Left renal pelvis (tissue), 4 donors: ENCODE results near the gene AK5. TPM values are rescaled to one million over a fixed set of nuclear protein-coding genes. Genes with fewer than 3 reads are reported as not detected.
"Not testable (repeated sequence)": the region's sequence is repeated elsewhere in the genome, so short reads cannot be mapped to it uniquely, and the experiment has no call there.

Experiments used
- DNase-seq, 4 donors: peaks; one replicate each; pipeline ENCODE4 v3.0.0-alpha.2; 2013; ENCODE audit warnings: low read depth in 4 of 4, low spot score in 3 of 4
- polyA plus RNA-seq, 4 donors: library from polyadenylated mRNA; unstranded; fragments of 120-200 nt; gene quantifications; one replicate each; pipeline ENCODE4 v1.2.1, GENCODE V29; 2013; ENCODE audit not compliant: insufficient read length in 4 of 4

Gene AK5
- polyA plus RNA-seq, 4 donors = 3.5 to 5.3 (median 4.9) TPM

DNA sequence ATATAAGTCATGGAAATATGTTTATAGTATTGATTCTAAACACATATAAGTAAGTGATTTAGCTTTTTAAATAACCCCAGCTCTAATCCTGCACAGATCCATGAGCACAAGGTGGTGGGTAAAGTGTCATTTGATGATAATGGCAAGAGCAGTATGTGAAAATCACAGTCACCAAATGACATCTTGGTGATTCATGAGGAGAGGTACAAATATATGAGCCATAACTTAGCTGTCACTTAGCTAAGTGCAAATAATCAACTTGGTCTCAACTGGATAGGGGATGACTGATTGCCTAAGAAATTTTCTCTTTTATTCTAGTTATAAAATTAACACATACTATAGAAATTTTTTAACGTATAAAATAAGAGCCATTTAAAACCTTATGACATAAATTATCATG is 202.5 kb downstream of the AK5 start:
- DNase-seq = no peak

DNA sequence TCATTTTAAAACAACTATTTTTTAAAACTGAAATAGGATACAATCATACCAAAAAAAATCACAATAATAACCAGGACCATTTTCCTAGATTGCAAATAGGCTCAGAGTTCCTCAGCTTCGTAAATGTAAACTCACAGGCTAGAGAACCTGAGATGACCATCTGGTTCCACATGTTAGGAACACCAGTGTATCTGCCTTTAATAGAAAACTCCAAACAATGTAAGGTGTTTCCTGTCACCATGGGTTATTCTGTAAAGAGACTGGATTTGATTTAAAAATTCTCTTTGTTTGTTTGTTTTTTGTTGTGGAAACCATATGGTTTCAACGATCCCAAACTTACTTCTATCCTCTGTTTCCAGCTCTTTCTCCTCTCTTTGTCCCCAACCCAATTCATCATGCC is 203.1 kb downstream of the AK5 start:
- DNase-seq = no peak

DNA sequence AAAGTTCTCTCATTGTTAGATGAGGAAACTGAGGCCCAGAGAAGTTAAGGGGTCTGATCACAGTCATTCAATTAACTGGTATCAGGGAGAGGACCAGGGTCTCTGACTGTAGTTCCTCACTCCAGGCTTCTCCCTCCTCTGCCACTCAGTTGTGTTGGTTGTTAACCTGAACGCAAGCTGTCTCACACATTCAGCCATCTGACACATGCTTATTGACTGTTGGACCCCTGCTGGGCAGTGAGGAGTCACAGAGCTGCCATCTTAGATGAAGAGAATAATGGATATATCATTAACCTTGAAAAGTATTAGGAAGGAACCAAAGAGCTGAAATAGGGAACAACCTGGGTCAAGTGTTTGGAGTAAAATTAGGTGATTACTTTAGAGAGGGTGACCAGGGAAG is 205.8 kb downstream of the AK5 start:
- no peak for DNase-seq

DNA sequence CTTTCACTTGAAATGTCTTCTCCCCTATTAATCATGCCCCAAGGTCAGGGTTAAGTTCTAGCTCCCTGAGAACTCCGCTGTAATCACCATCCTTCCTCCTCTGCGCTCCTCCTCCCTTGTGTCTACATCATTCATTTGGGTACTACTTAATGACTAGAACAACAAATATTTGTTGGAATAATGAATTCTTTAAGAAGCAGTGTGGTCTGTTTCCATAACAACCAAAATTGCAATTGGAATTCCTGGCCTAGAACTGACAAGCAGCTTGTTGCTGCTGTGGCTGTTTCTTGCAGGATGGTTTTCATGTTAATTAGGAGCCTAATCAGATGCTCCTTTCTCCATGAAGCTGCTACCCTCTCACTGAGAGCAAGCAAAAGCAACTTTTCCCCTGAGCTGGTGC is 208.1 kb downstream of the AK5 start:
- peak in 2 of 4 donors; percentile 6 to 12 for DNase-seq

DNA sequence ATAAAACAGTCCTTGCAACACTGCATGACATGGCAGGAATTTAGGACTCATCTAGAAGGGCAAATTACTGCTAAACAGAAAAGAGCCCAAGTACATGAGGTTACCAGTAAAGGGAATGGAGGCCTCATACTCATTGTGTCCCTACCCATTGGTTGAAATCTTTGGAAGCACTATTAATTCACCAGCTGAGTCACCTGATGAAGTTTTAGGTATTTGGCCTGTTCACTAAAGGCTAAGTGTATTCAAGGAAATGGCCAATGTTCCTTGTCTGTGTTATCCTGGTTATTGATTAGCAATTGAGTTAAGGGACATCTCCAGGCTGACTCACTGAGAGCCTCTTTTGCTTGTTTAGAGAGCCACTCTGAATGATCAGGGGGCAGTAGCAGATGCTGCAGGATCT is 212.2 kb downstream of the AK5 start:
- no peak for DNase-seq

DNA sequence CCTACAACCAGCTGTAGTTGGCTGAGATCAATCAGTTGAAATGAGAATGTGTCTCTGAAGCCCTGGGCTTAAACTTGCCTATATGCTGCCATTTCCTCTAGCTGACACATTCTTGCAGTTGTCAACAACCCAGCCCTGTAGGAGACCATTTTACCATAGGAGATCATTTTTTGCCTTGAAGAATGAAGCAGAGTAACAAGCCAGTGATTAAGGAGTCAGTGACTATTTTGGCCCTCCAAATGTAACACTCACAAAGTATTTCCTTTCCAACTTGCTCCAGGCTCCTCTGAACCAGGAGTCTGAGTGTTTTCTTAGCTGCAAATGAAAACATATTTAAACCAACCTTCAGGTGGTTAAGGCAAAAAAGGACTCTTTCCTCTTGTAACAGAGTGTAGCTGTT is 217.1 kb downstream of the AK5 start:
- DNase-seq = no peak

DNA sequence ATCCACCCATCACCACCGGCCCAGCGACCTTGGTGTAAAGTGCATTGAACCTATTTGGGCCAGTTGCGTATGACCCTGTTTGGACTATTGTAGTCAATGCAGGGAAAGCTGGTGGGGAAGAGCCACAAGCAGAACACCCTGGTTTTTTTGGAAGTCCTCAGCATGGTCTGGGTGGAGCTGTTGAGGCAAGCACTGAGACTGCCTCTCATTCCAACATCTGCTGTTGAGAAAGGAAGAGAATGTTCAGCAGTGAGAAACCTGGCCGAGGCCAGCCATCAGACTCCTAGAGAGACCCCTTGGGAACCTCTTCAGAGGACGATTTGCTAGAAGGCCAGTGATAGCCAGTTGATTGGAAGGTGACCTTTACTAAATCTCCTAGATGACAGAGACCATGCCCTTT is 217.6 kb downstream of the AK5 start:
- DNase-seq = no peak

DNA sequence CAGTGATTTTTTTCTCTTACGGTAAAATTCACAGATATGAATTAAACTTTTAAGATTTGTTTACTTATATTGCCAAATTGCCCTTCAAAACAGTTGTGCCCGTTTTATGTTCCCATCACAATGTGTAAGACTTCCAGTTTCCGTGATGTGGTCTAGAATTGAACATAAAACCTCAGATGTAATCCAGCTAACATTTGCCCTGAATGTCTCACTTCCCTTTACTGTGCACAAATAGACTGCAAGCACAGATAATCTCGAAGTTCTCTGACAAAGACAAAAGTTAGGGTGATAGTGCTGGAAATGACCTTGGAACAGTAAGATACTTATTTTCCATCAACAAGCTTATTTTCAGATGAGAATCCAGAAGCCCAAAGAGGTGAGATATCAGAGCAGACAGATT is 223.2 kb downstream of the AK5 start:
- DNase-seq = no peak

DNA sequence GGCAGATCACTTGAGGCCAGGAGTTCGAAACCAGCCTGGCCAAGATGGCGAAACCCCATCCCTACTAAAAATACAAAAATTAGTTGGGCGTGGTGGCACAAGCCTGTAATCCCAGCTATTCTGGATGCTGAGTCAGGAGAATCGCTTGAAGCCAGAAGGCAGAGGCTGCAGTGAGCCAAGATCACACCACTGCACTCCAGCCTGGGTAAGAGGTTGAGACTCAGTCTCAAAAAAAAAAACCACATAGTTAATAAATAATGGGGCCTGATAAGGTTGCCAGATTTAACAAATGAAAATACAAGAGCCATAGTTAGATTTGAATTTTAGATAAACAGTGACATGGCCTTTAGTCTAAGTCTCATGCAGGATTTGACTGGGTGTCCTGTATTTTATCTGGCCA is 225.0 kb downstream of the AK5 start:
- DNase-seq = no peak

DNA sequence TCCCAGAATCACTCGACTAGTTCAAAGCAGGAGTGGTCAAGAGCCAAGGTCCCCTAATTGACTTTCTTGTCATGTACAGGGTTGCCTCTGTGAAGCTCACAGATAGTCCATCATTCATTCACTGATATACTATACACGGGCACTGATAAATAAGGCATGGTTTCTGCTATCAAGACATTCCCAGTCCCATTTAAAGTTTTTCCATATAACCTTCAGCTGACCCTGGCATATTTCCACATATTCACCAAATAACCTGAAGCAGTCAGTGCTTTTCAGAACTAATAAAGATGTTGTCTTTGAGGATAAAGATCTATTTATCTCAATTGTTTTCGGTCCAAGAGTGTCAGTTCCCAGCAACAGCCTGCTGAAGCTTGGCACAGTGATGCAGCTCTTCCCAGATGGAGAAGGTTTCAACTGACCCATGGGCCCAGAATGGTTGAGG is 227.3 kb downstream of the AK5 start:
- no peak for DNase-seq

DNA sequence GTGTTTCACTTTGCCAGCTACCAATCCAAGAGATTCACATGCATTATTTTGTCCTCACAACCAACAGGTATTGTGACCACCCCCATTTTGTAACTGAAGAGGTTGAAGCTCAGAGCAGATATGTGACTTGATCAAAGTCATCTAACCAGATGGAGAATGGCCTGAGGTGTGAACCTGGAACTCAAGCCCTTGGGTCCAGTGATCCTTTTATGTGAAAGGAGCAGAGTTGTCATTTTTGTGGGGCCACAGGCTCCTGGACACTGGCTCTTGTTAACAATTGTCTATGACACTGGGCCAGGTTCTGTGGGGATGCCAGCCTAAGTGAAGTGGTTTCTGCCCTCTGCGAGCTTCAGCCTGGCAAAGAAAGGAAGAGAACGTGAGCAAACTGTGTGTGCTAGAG is 228.1 kb downstream of the AK5 start:
- no peak for DNase-seq

DNA sequence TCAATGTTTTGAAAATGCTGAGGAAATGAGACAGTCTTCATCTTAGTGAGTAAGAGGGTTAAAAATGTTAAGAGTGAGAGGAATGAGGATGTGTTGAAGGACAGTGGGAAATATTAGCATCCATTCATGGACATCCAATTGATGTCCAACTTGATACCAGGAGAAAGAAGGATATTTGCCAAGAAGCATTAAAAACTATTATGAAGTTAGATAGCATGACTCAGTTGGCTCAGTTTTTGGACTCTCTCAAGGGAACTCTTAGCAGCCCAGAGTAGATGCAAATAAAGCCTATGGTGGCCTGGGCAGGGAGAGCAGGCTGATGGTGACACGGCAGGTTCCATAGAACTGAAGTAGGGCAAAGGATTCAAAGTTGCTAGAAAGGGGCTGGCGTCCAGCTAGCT is 229.6 kb downstream of the AK5 start:
- DNase-seq = no peak

DNA sequence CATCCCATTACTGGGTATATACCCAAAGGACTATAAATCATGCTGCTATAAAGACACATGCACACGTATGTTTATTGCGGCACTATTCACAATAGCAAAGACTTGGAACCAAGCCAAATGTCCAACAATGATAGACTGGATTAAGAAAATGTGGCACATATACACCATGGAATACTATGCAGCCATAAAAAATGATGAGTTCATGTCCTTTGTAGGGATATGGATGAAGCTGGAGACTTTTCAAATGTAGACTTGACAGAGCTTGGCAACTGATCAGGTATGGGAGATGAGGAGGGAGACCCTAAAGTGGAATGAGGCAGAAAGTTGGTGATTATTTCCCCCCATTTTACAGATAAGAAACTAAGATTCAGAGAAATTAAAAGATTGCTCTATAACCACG is 230.8 kb downstream of the AK5 start:
- DNase-seq = not testable (repeated sequence)

DNA sequence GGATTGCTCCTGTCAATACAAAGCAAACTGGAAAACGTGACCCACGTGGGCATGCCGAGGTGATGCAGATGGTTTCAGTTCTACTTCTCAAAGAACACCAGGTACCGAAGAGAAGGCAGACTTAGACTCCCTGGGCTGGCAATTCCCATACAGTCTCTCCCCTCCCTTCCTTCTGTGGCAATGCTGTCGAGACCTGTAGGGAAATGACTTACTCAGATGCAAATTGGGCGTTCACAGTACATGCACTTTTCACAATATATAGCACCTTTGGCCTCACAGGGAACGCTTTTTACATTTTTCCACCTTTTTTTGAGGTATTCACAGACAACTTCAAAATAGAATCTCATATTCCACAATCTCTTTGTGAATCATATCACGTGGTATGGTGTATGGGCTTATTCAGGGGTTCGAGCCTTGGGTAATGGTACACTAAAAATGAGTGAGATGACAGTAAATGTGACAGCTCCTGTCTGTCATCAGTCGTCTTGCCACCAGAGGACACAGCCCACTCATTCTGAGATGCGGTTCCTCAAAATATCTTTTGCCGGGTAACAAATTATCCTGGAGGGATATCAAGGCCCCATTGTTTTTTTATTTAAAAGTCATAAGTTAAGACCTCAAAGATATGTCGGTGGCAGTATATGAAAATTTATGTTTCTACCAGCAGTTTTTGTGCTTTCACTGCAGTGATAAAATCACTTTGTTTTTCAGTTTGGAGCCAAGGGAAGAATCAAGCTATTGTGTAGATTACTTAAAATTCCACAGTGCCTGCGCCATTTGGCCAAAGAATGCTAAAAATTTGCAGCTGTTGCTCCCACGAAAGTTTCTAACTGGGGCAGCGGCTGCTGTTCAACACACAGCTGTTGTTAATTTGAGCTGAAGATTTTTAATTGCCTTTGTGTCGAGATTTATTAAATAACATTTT is 232.3 kb downstream of the AK5 start:
- peak in 2 of 4 donors; percentile 44 to 48 for DNase-seq

DNA sequence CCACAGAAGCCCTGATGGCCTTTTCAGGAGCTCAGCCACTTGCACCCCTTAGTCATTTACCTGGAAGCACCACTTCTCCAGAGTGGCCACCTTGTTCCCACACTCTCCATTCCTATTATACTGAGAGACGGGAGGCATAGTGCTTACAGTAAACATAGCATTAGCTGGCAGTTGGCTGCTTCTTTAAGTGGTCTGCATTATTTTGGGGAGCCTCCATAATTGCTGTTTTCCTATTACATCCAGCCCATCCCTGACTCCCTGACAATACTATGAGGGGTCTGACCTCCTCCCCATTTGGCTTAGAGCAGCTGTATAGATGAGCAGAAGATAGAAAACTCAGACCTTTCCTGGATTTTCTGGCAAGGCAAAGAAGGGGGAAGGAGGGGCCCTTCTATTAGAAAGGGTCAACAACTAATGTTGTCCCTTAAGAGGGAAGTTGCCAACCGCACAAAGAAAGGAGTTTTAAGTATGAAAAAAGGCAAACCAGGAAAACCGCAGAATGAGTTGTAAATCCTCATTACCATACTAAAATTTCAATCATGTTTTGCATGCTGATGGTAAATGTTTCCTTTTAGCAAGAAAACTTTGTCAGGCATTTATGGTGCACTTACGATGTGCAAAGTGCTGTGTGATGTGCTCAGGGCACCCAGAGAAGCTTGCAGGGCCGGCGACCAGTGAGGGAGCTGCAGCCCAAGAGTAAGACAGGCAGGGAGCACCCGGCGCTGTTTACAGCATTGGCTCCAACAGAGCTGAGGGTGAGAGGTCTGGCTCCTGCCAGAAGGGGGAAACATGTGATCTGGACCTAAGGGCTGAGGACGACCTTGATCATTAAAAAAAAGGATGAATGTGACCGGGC is 233.3 kb downstream of the AK5 start:
- DNase-seq = no peak

DNA sequence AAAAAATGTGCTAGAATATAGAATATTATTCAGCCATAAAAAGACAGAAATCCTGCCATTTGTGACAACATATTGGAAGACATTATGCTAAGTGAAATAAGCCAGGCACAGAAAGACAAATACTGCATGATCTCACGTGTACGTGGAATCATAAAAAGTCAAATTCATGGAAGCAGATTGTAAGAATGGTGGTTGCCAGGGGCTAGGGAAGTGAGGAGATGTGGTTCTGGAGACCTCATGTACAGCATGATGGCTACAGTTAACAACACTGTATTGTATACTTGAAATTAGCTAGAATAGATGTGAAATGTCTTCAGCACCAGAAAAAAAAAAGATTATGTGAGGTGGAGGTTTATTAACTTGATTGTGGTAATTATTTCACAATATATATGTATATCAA is 234.3 kb downstream of the AK5 start:
- no peak for DNase-seq

DNA sequence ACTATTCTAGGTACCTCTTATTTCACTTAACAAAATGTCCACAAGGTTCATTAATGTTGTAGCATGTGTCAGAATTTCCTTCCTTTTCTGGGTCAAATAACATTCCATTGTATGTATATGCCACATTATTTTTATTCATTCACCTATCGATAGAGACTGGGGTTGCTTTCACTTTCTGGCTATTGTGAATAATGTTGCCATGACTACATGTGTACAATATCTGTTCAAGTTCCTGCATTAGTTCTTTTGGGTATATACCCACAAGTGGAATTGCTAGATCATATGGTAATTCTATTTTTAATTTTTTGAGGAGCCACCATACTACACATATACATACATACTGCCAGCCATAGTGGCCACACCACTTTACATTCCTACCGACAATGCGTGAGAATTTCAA is 242.2 kb downstream of the AK5 start:
- DNase-seq = no peak

DNA sequence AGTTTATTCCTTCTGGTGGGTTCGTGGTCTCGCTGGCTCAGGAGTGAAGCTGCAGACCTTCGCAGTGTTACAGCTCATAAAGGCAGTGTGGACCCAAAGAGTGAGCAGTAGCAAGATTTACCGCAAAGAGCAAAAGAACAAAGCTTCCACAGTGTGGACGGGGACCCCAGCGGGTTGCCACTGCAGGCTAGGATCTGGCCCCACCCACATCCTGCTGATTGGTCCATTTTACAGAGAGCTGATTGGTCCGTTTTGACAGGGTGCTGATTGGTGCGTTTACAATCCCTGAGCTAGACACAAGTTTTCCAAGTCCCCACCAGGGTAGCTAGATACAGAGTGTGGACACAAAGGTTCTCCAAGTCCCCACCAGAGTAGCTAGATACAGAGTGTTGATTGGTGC is 249.3 kb downstream of the AK5 start:
- DNase-seq = not testable (repeated sequence)

DNA sequence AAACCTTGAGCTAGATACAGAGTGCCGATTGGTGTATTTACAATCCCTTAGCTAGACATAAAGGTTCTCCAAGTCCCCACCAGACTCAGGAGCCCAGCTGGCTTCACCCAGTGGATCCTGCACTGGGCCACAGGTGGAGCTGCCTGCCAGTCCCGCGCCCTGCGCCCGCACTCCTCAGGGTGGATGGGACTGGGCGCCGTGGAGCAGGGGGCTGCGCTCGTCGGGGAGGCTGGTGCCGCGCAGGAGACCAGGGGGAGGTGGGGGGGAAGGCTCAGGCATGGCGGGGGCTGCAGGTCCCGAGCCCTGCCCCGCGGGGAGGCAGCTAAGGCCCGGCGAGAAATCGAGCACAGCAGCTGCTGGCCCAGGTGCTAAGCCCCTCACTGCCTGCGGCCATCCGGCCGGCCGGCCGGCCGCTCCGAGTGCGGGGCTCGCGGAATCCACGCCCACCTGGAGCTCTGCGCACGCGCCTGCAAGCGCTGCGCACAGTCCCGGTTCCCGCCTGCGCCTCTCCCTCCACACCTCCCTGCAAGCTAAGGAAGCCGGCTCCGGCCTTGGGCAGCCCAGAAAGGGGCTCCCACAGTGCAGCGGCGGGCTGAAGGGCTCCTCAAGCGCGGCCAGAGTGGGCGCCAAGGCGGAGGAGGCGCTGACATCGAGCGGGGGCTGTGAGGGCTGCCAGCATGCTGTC is 249.9 kb downstream of the AK5 start:
- not testable (repeated sequence) for DNase-seq

DNA sequence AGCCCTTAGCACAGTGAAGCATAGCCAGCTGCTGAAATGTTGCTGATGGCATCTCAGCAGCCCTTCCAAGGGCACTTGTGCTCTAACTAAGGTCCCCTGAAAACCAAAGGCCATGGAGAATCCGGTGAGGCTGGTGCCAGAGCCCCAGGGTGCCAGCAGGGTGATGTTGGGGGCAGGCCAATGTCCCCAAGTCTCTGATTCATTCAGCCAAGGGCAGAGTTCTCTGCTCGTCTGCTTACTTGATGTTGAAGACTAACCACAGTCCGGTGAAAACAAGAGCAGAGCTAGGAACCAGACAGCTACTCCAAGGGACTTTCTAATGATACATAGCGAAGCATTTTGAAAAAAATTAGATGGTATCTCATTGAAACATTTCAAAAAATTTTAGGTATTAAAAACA is 250.8 kb downstream of the AK5 start:
- DNase-seq = no peak

DNA sequence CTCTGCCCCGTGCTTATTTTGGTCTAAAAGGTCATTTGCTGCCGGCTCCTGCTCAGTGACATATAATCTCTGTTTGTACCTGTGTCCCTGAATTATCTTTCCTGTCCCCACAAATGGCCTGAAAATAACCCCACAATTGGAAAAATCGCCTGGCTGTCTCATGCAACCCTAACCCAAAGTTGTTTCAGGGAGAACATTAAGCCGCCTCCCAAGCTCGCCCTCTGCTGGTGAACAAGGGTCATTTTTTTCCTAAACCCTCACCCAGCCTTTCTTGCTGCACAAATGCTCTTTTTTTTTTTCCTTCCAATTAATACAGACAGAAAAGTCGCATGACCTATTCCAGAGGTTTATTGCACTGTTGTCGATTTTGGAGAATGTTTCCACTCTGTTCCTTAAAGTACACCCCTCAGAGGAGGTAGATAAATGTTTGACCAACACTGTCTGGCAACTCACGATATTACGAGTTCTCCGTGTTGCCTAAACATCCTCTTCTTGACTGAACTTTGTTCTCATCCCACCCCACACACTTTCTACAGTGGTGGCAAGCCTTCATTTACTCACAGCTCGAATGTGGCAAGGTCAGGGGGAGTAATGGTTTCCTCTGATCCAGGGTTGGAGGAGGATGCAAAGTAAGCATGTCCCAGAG is 252.0 kb downstream of the AK5 start:
- DNase-seq = peak in 1 of 4 donors; percentile 45
